H9 (cell line): ENCODE results near the gene DPM2. TPM values are rescaled to one million over a fixed set of nuclear protein-coding genes. Genes with fewer than 3 reads are reported as not detected.

Source experiments
- DNase-seq: peaks from one replicate; pipeline ENCODE4 v3.0.0-alpha.2; 2017
- H2AFZ ChIP-seq: one replicate; pipeline ENCODE4 v1.6.1; 2013; ENCODE audit warnings: mild to moderate bottlenecking, low read length, control low read depth, moderate library complexity
- H2AK5ac ChIP-seq: 2 replicates; pipeline ENCODE4 v1.6.1; 2013; ENCODE audit warnings: low read length, control low read depth, mixed read lengths; ENCODE audit not compliant: insufficient read length
- H2BK120ac ChIP-seq: one replicate; pipeline ENCODE4 v1.6.1; 2013; ENCODE audit warnings: low read depth, mild to moderate bottlenecking, low read length, control low read depth, inconsistent platforms; ENCODE audit not compliant: poor library complexity, severe bottlenecking
- H2BK12ac ChIP-seq: 2 replicates; pipeline ENCODE4 v1.6.1; 2013; ENCODE audit warnings: low read length, control low read depth, mixed read lengths, low read depth; ENCODE audit not compliant: insufficient read length
- H2BK15ac ChIP-seq: 2 replicates; pipeline ENCODE4 v1.6.1; 2013; ENCODE audit warnings: low read depth, low read length, control low read depth
- H2BK20ac ChIP-seq: one replicate; pipeline ENCODE4 v1.6.1; 2013; ENCODE audit warnings: low read depth, mild to moderate bottlenecking, low read length, control low read depth, inconsistent platforms; ENCODE audit not compliant: poor library complexity, severe bottlenecking
- H2BK5ac ChIP-seq: 2 replicates; pipeline ENCODE4 v1.6.1; 2013; ENCODE audit warnings: low read length, control low read depth, mixed read lengths; ENCODE audit not compliant: insufficient read length
- H3K14ac ChIP-seq: 2 replicates; pipeline ENCODE4 v1.6.1; 2013; ENCODE audit warnings: low read length, control low read depth; ENCODE audit not compliant: insufficient read depth
- H3K18ac ChIP-seq: 2 replicates; pipeline ENCODE4 v1.6.1; 2013; ENCODE audit warnings: low read depth, mild to moderate bottlenecking, mixed read lengths, low read length, control low read depth; ENCODE audit not compliant: insufficient read length
- H3K23ac ChIP-seq: 2 replicates; pipeline ENCODE4 v1.6.1; 2013; ENCODE audit warnings: low read length, control low read depth, mixed read lengths, low read depth; ENCODE audit not compliant: insufficient read length
- H3K23me2 ChIP-seq: 2 replicates; pipeline ENCODE4 v1.6.1; 2013; ENCODE audit warnings: low read depth, mild to moderate bottlenecking, mixed read lengths, low read length, control low read depth; ENCODE audit not compliant: insufficient read length, poor library complexity, severe bottlenecking
- H3K27ac ChIP-seq: 2 replicates; pipeline ENCODE4 v1.5.1; 2013; ENCODE audit warnings: low read length, control low read depth, mixed read lengths, low read depth; ENCODE audit not compliant: insufficient read length
- H3K27me3 ChIP-seq: 2 replicates; pipeline ENCODE4 v1.6.1; 2013; ENCODE audit warnings: low read length, control low read depth, inconsistent platforms; ENCODE audit not compliant: insufficient read depth
- H3K4ac ChIP-seq: 2 replicates; pipeline ENCODE4 v1.6.1; 2013; ENCODE audit warnings: low read depth, mild to moderate bottlenecking, control low read depth, inconsistent platforms, low read length, moderate library complexity
- H3K4me1 ChIP-seq: 2 replicates; pipeline ENCODE4 v1.6.1; 2013; ENCODE audit warnings: low read length, control low read depth, inconsistent platforms; ENCODE audit not compliant: insufficient read depth
- H3K4me2 ChIP-seq: 2 replicates; pipeline ENCODE4 v1.6.1; 2013; ENCODE audit warnings: low read length, control low read depth, mixed read lengths; ENCODE audit not compliant: insufficient read length, insufficient read depth
- H3K56ac ChIP-seq: 2 replicates; pipeline ENCODE4 v1.6.1; 2013; ENCODE audit warnings: low read depth, mild to moderate bottlenecking, mixed read lengths, low read length, control low read depth; ENCODE audit not compliant: insufficient read length
- H3K79me1 ChIP-seq: 2 replicates; pipeline ENCODE4 v1.6.1; 2013; ENCODE audit warnings: low read depth, mild to moderate bottlenecking, moderate library complexity, low read length, control low read depth, inconsistent platforms; ENCODE audit not compliant: insufficient read depth, poor library complexity, severe bottlenecking
- H3K79me2 ChIP-seq: 2 replicates; pipeline ENCODE4 v1.6.1; 2013; ENCODE audit warnings: low read length, control low read depth, inconsistent platforms; ENCODE audit not compliant: insufficient read depth
- H3K9ac ChIP-seq: 2 replicates; pipeline ENCODE4 v1.6.1; 2013; ENCODE audit warnings: low read length, control low read depth, mixed read lengths; ENCODE audit not compliant: insufficient read length; ENCODE audit errors: extremely low read depth
- H3K9me3 ChIP-seq: one replicate; pipeline ENCODE4 v1.6.1; 2013; ENCODE audit warnings: low read depth, low read length, inconsistent platforms; ENCODE audit not compliant: control insufficient read depth
- H3T11ph ChIP-seq: one replicate; pipeline ENCODE4 v1.6.1; 2013; ENCODE audit warnings: mild to moderate bottlenecking, low read length, control low read depth, inconsistent platforms
- H4K20me1 ChIP-seq: one replicate; pipeline ENCODE4 v1.6.1; 2013; ENCODE audit not compliant: control insufficient read depth, insufficient read length, insufficient read depth
- H4K5ac ChIP-seq: 2 replicates; pipeline ENCODE4 v1.6.1; 2013; ENCODE audit warnings: low read depth, mild to moderate bottlenecking, mixed read lengths, low read length, control low read depth; ENCODE audit not compliant: insufficient read length
- H4K8ac ChIP-seq: replicated peaks from 2 replicates; pipeline ENCODE4 v1.6.1; 2013; ENCODE audit warnings: low read length, control low read depth, mixed read lengths, low read depth; ENCODE audit not compliant: insufficient read length
- H4K91ac ChIP-seq: 2 replicates; pipeline ENCODE4 v1.6.1; 2013; ENCODE audit warnings: low read depth, mild to moderate bottlenecking, moderate library complexity, mixed read lengths, low read length, control low read depth; ENCODE audit not compliant: insufficient read length
- H3K27ac Mint-ChIP-seq, 3 experiments: 2 replicates in 2 of 3; 3 replicates in 1 of 3; pipeline ENCODE4 v1.8.0; 2020 to 2021; ENCODE audit warnings: mixed read lengths in 3 of 3, mild to moderate bottlenecking in 1 of 3, moderate library complexity in 1 of 3
- H3K27me3 Mint-ChIP-seq: 2 replicates; pipeline ENCODE4 v1.8.0; 2021; ENCODE audit warnings: low read depth, mild to moderate bottlenecking, moderate library complexity, mixed read lengths
- H3K36me3 Mint-ChIP-seq, 3 experiments: 2 replicates in 2 of 3; 3 replicates in 1 of 3; pipeline ENCODE4 v1.8.0; 2020 to 2021; ENCODE audit warnings: low read depth in 3 of 3, mixed read lengths in 3 of 3; ENCODE audit not compliant: insufficient read depth in 1 of 3
- H3K4me1 Mint-ChIP-seq, 2 experiments: 2 replicates each; pipeline ENCODE4 v1.8.0; 2020; ENCODE audit warnings: mixed read lengths in 2 of 2
- H3K4me3 Mint-ChIP-seq, 2 experiments: 2 replicates in 1 of 2; 3 replicates in 1 of 2; pipeline ENCODE4 v1.8.0; 2020 to 2021; ENCODE audit warnings: mild to moderate bottlenecking in 2 of 2, mixed read lengths in 2 of 2, moderate library complexity in 1 of 2
- H3K9me3 Mint-ChIP-seq, 2 experiments: 2 replicates in 1 of 2; 3 replicates in 1 of 2; pipeline ENCODE4 v1.8.0; 2020; ENCODE audit warnings: mild to moderate bottlenecking in 2 of 2, mixed read lengths in 2 of 2, moderate library complexity in 1 of 2
- WGBS: extraction: QIAGEN DNeasy Blood & Tissue Kit; methylation state at CpG from one replicate; pipeline ENCODE4 v1.1.7; 2013; ENCODE audit warnings: missing lambda C conversion rate, low lambda C conversion rate, mixed read lengths; ENCODE audit not compliant: insufficient read length; ENCODE audit errors: extremely low coverage; 5-methylcytosine and 5-hydroxymethylcytosine counted together
- total RNA-seq: library from RNA; stranded (reverse); gene quantifications from 2 replicates; pipeline ENCODE4 v1.2.1, GENCODE V29; 2021
- TF ChIP-seq, protein P1 (sequence below): fragments of 200-600 bp; sonication (generic); conservative IDR thresholded peaks from 3 replicates; pipeline ENCODE4 v1.8.0; 2021; ENCODE audit warnings: antibody characterized with exemption, mild to moderate bottlenecking

Gene DPM2
- total RNA-seq, 1 experiment from 2014 or later: 46.1 TPM

GRCh38 chr9:127934248-127934647 is 3.4 kb downstream of the DPM2 start:
- Histone ChIP-seq H3K14ac (no peak overlapping the region), H2BK20ac (no peak overlapping the region), H3K27me3 (no peaks in the 10 kb centered on the region), H3K56ac (no peak overlapping the region), H3K27ac (no peak overlapping the region), H3K23me2 (peaks cover 9% of the 10 kb centered on the region), H3K23ac (no peak overlapping the region), H4K5ac (no peak overlapping the region), H3K9ac (no peak overlapping the region), H2BK15ac (no peak overlapping the region), H3K9me3 (no peaks in the 10 kb centered on the region), H2BK12ac (no peak overlapping the region), H3K79me2 (no peaks in the 10 kb centered on the region), H4K8ac (no peak overlapping the region), H3K18ac (no peak overlapping the region), H3T11ph (no peak overlapping the region), H3K79me1 (peaks cover 10% of the 10 kb centered on the region), H2BK5ac (no peak overlapping the region), H2AFZ (no peak overlapping the region), H2AK5ac (no peak overlapping the region), H4K20me1 (no peaks in the 10 kb centered on the region), H3K4me1 (no peaks in the 10 kb centered on the region), H4K91ac (no peak overlapping the region), H3K4me2 (no peak overlapping the region), H3K4ac (no peak overlapping the region), H2BK120ac (no peak overlapping the region)
- TF ChIP-seq, protein P1, sequence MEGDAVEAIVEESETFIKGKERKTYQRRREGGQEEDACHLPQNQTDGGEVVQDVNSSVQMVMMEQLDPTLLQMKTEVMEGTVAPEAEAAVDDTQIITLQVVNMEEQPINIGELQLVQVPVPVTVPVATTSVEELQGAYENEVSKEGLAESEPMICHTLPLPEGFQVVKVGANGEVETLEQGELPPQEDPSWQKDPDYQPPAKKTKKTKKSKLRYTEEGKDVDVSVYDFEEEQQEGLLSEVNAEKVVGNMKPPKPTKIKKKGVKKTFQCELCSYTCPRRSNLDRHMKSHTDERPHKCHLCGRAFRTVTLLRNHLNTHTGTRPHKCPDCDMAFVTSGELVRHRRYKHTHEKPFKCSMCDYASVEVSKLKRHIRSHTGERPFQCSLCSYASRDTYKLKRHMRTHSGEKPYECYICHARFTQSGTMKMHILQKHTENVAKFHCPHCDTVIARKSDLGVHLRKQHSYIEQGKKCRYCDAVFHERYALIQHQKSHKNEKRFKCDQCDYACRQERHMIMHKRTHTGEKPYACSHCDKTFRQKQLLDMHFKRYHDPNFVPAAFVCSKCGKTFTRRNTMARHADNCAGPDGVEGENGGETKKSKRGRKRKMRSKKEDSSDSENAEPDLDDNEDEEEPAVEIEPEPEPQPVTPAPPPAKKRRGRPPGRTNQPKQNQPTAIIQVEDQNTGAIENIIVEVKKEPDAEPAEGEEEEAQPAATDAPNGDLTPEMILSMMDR: no peak
- H3K4me3 Mint-ChIP-seq: peak overlapping the region in 1 of 2 experiments; percentile 45; a peak in 2 of 5 replicates
- no peaks in the 10 kb centered on the region; a peak in 1 of 5 replicates for H3K9me3 Mint-ChIP-seq
- H3K27me3 Mint-ChIP-seq: peaks cover 17% of the 10 kb centered on the region
- no peak for DNase-seq
- no CpG with 5 or more reads among the region's 4 CpGs for WGBS
- H3K36me3 Mint-ChIP-seq: peaks cover 2 to 16% (median 8%) of the 10 kb centered on the region in 3 experiments; a peak in 6 of 7 replicates
- peaks cover 40 to 44% of the 10 kb centered on the region in 2 experiments for H3K4me1 Mint-ChIP-seq
- peak overlapping the region in 1 of 3 experiments; percentile 49; a peak in 1 of 7 replicates for H3K27ac Mint-ChIP-seq
